GM12892 (cell line): ENCODE results near the gene RBMXL3.

Experiments used
- POLR2A ChIP-seq: IDR thresholded peaks from 2 replicates; pipeline ENCODE4 v1.6.1; 2011; ENCODE audit warnings: low read depth, low read length, control low read depth
- POLR2AphosphoS5 ChIP-seq: IDR thresholded peaks from 2 replicates; pipeline ENCODE4 v1.6.1; 2011; ENCODE audit warnings: low read depth, low read length, control low read depth

DNA sequence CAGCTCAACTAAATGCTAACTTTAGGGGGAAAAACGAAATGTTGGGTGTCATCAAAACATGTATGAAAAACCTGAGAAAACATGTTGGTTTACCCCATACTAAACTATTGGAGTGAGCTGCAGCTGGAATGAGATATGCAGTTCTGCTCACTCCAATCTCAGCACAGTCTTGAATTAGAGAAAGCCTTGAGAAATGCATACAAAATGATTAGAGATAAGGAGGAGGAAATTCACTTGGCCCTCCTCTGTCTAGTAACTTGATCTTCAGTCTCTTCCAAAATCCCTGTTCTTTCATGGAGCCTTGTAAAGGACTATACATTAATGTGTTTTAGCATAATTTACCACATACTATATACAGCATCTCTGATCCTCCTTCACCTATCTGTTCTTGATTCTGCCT lies 47.8 kb downstream of the RBMXL3 start:
- no peak for TF ChIP-seq POLR2A
- no peak for TF ChIP-seq POLR2AphosphoS5
